Hepatocyte (in vitro differentiated cells): ENCODE data around the gene USP32. TPM values are rescaled to one million over a fixed set of nuclear protein-coding genes. Genes with fewer than 3 reads are reported as not detected.
A peak's percentile ranks its signal among the peaks of the same experiment; 100 is the strongest.

ENCODE experiments used
- DNase-seq: peaks from one replicate; pipeline ENCODE4 v3.0.0-alpha.2; 2016; ENCODE audit warnings: low spot score
- H2AFZ ChIP-seq: fragments of 200-600 bp; sonication (generic); 2 replicates; pipeline ENCODE4 v1.6.0; 2016; ENCODE audit warnings: antibody characterized with exemption, mild to moderate bottlenecking
- H3K27ac ChIP-seq: fragments of 200-600 bp; sonication (generic); 2 replicates; pipeline ENCODE4 v1.5.1; 2016; ENCODE audit warnings: mild to moderate bottlenecking
- H3K27me3 ChIP-seq: fragments of 200-600 bp; sonication (generic); 2 replicates; pipeline ENCODE4 v1.6.1; 2016
- H3K36me3 ChIP-seq: fragments of 200-600 bp; sonication (generic); replicated peaks from 2 replicates; pipeline ENCODE4 v1.5.1; 2016; ENCODE audit warnings: low read depth; ENCODE audit not compliant: insufficient read depth
- H3K4me1 ChIP-seq: fragments of 200-600 bp; sonication (generic); 2 replicates; pipeline ENCODE4 v1.5.1; 2016; ENCODE audit warnings: mild to moderate bottlenecking, moderate library complexity; ENCODE audit not compliant: insufficient read depth
- H3K4me2 ChIP-seq: fragments of 200-600 bp; sonication (generic); 2 replicates; pipeline ENCODE4 v1.6.0; 2016
- H3K4me3 ChIP-seq: fragments of 200-600 bp; sonication (generic); 2 replicates; pipeline ENCODE4 v1.5.1; 2016; ENCODE audit warnings: mild to moderate bottlenecking
- H3K79me2 ChIP-seq: fragments of 200-600 bp; sonication (generic); 2 replicates; pipeline ENCODE4 v1.6.0; 2017; ENCODE audit warnings: mild to moderate bottlenecking
- H3K9me2 ChIP-seq: fragments of 200-600 bp; sonication (generic); replicated peaks from 2 replicates; pipeline ENCODE4 v1.6.0; 2017; ENCODE audit warnings: mild to moderate bottlenecking; ENCODE audit not compliant: insufficient read depth
- H3K9me3 ChIP-seq: fragments of 200-600 bp; sonication (generic); 2 replicates; pipeline ENCODE4 v1.5.1; 2016; ENCODE audit warnings: low read depth, mild to moderate bottlenecking
- H4K20me1 ChIP-seq: fragments of 200-600 bp; sonication (generic); 2 replicates; pipeline ENCODE4 v1.6.0; 2016; ENCODE audit warnings: mild to moderate bottlenecking; ENCODE audit not compliant: insufficient read depth, poor library complexity, severe bottlenecking
- CTCF ChIP-seq: fragments of 200-600 bp; sonication (generic); IDR thresholded peaks from 2 replicates; pipeline ENCODE4 v1.5.1; 2016; ENCODE audit warnings: antibody characterized with exemption, mild to moderate bottlenecking; ENCODE audit not compliant: poor library complexity
- EZH2 ChIP-seq: fragments of 200-600 bp; sonication (generic); IDR thresholded peaks from 2 replicates; pipeline ENCODE4 v1.6.1; 2016; ENCODE audit warnings: antibody characterized with exemption, mild to moderate bottlenecking, borderline replicate concordance
- EZH2phosphoT487 ChIP-seq: fragments of 200-600 bp; sonication (generic); IDR thresholded peaks from one replicate; pipeline ENCODE4 v1.6.1; 2018; ENCODE audit warnings: antibody characterized with exemption, mild to moderate bottlenecking, low read depth, moderate library complexity; ENCODE audit not compliant: unreplicated experiment, severe bottlenecking
- WGBS: methylation state at CpG from one replicate; pipeline ENCODE4 v1.1.6; 2016; ENCODE audit warnings: low lambda C conversion rate; ENCODE audit errors: missing lambda C conversion rate; 5-methylcytosine and 5-hydroxymethylcytosine counted together
- polyA plus RNA-seq: library from polyadenylated mRNA; unstranded; fragments of >200 nt; fragmentation: Nextera tagmentation; extraction: Ambion mirVana; gene quantifications from 2 replicates; pipeline ENCODE4 v1.2.1, GENCODE V29; 2016
- small RNA-seq: library from RNA; depleted of rRNA; stranded (forward); fragments of <200 nt; gene quantifications from one replicate; pipeline ENCODE3, GENCODE V24; 2014
- total RNA-seq: library from RNA; depleted of rRNA; stranded (reverse); fragments of >200 nt; gene quantifications from 2 replicates; pipeline ENCODE4 v1.2.3, GENCODE V29; 2014

Gene USP32
- total and polyA plus RNA-seq, 2 experiments from 2014 or later = 15.3 to 37.0 TPM

GRCh38 chr17:60129164-60129563 is 262.8 kb downstream of the USP32 start:
- TF ChIP-seq CTCF = no peak
- no peak for TF ChIP-seq EZH2phosphoT487
- TF ChIP-seq EZH2 = no peak
- Histone ChIP-seq H3K4me2 (no peak overlapping the region), H3K79me2 (no peaks in the 10 kb centered on the region), H3K27ac (no peak overlapping the region), H3K9me3 (no peaks in the 10 kb centered on the region), H3K36me3 (no peaks in the 10 kb centered on the region), H4K20me1 (no peaks in the 10 kb centered on the region), H3K9me2 (no peaks in the 10 kb centered on the region), H3K27me3 (no peaks in the 10 kb centered on the region), H2AFZ (no peak overlapping the region), H3K4me3 (no peak overlapping the region), H3K4me1 (peaks cover 2% of the 10 kb centered on the region)
- 96% methylated on average over 4 of the region's 4 CpGs for WGBS
- no peak for DNase-seq

Small RNA genes within 50 kb of the gene (small RNA-seq; reads per million reads assigned to genes)
- 259 reads per million, percentile 98 among the genes with 10 or more reads in this experiment for gene SCARNA20

Other genes with a start within 250 kb of the USP32 start
- gene CA4, start 242.2 kb downstream of the USP32 start, total RNA-seq = 1.2 and 1.9 TPM in 2 replicates
- gene CA4, start 242.2 kb downstream of the USP32 start, polyA plus RNA-seq = 6.1 and 9.8 TPM in 2 replicates
- not detected in 2 replicates for gene CHCT1, start 30.4 kb upstream of the USP32 start, total RNA-seq
- gene CHCT1, start 30.4 kb upstream of the USP32 start, polyA plus RNA-seq = not detected in 2 replicates
- 39.3 and 42.0 TPM in 2 replicates for gene APPBP2, start 134.1 kb upstream of the USP32 start, total RNA-seq
- gene APPBP2, start 134.1 kb upstream of the USP32 start, polyA plus RNA-seq = 37.2 and 42.6 TPM in 2 replicates
- 12.6 and 18.3 TPM in 2 replicates for gene PPM1D, start 208.1 kb upstream of the USP32 start, total RNA-seq
- gene PPM1D, start 208.1 kb upstream of the USP32 start, polyA plus RNA-seq = 12.8 and 18.6 TPM in 2 replicates